Stomach (tissue), 9 donors: Measurements from ENCODE around the gene KLHL29. TPM values are rescaled to one million over a fixed set of nuclear protein-coding genes. Genes with fewer than 3 reads are reported as not detected.

ENCODE experiments used
- DNase-seq, 2 donors: peaks; one replicate each; pipeline versions ENCODE4 v3.0.0 to v3.0.0-alpha.2; 2013 to 2019
- H3K27ac ChIP-seq, 5 donors: fragments of 200-600 bp in 4 of 5; sonication (generic) in 4 of 5; one replicate each; pipeline ENCODE4 v1.5.1; 2013 to 2019; ENCODE audit warnings: mild to moderate bottlenecking in 1 of 5, moderate library complexity in 1 of 5
- H3K27me3 ChIP-seq, 3 donors: fragments of 200-600 bp; sonication (generic); one replicate each; pipeline ENCODE4 v1.5.1; 2017 to 2019; ENCODE audit warnings: mixed run types in 1 of 3
- H3K36me3 ChIP-seq, 4 donors: fragments of 200-600 bp; sonication (generic); 1 replicate in 3 of 4; 2 replicates in 1 of 4; pipeline ENCODE4 v1.5.1; 2016 to 2019
- H3K4me1 ChIP-seq, 4 donors: fragments of 200-600 bp; sonication (generic); one replicate each; pipeline ENCODE4 v1.5.1; 2016 to 2019
- H3K4me3 ChIP-seq, 4 donors: fragments of 200-600 bp; sonication (generic) in 3 of 4; one replicate each; pipeline ENCODE4 v1.5.1; 2016 to 2019; ENCODE audit warnings: mild to moderate bottlenecking in 1 of 4
- H3K9me3 ChIP-seq, 4 donors: fragments of 200-600 bp; sonication (generic); one replicate each; pipeline ENCODE4 v1.5.1; 2016 to 2019
- CTCF ChIP-seq, 7 experiments: fragments of 450-650 bp in 4 of 7; fragments of 200-600 bp in 3 of 7; sonication (generic) in 3 of 7; IDR thresholded peaks; one replicate each; pipeline ENCODE4 v1.5.1; 2016 to 2019; ENCODE audit warnings: antibody characterized with exemption in 7 of 7, control low read depth in 2 of 7, mild to moderate bottlenecking in 1 of 7
- EP300 ChIP-seq: sonication (generic); formaldehyde crosslinking; IDR thresholded peaks from one replicate; pipeline ENCODE4 v1.6.1; 2017; ENCODE audit warnings: antibody characterized with exemption
- POLR2A ChIP-seq, 4 donors: fragments of 450-650 bp; IDR thresholded peaks; one replicate each; pipeline ENCODE4 v1.6.1; 2016; ENCODE audit warnings: antibody characterized with exemption in 4 of 4, control low read depth in 2 of 4, mild to moderate bottlenecking in 1 of 4, moderate library complexity in 1 of 4
- POLR2AphosphoS5 ChIP-seq, 3 donors: sonication (generic); formaldehyde crosslinking; IDR thresholded peaks; one replicate each; pipeline ENCODE4 v1.6.1; 2016; ENCODE audit warnings: antibody characterized with exemption in 3 of 3
- WGBS, 5 donors: extraction: QIAGEN DNeasy Blood & Tissue Kit in 3 of 5; methylation state at CpG; one replicate each; pipeline versions ENCODE4 v1.1.5 to v1.1.7; 2013 to 2018; 5-methylcytosine and 5-hydroxymethylcytosine counted together
- intact Hi-C: fragments of 100-400 bp; cut with DNase I; formaldehyde crosslinking; loops from one replicate; pipeline ENCODE4 v1.15.1; 2023; ENCODE audit warnings: low total_unique reads
- polyA plus RNA-seq, 3 donors: library from polyadenylated mRNA; stranded (reverse); fragments of 200-250 nt; gene quantifications; one replicate each; pipeline ENCODE4 v1.2.3, GENCODE V29; 2013
- total RNA-seq, 5 donors: library from RNA; depleted of rRNA; stranded (reverse); fragments of >200 nt; gene quantifications; one replicate each; pipeline versions ENCODE4 v1.1.0 to v1.2.3, GENCODE V29; 2014 to 2016
- donor health status: healthy with polysubstance abuse.
- donor health status: Bipolar disorder and iron deficiency.
- donor health status: healthy.

The KLHL29 gene
- total and polyA plus RNA-seq, 8 donors, result under 0.01 to 6.6 (median 1.3) TPM

DNA sequence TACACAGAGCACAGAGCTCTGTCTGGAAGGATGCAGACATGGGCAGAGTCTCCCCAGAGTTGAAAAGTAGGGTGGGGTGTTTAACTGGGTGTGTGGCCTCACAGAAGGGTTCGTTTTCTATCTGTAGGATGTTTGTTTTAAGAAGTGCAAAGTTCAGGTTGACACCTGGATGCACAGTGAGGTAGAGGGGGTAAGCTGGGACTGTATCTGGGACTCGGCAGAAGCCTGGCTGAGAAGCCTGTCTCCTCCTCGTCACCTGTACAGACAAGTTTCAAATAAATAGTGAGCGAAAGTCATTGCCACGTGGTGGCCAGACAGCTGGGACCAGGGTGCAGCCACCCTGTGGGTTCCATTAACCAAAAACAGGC, 145.9 kb downstream of the KLHL29 start:
- no peak overlapping the region for H3K4me3 ChIP-seq
- peak overlapping the region in 1 of 5 donors; percentile 78 for H3K27ac ChIP-seq
- TF ChIP-seq POLR2AphosphoS5 (IDR thresholded peaks at IDR 0.05) (no peak), CTCF (IDR thresholded peaks at IDR 0.05) (no peak), POLR2A (IDR thresholded peaks at IDR 0.05) (no peak), EP300 (no peak)
- H3K27me3 ChIP-seq, result no peaks in the 10 kb centered on the region
- DNase-seq, result no peak
- no peaks in the 10 kb centered on the region for H3K9me3 ChIP-seq
- no peaks in the 10 kb centered on the region for H3K36me3 ChIP-seq
- intact Hi-C loops, result no loop called here
- 55 to 73% (median 66%) methylated on average over 5 of the region's 5 CpGs for WGBS, 5 donors
- H3K4me1 ChIP-seq, result peaks cover 0 to 23% (median 5%) of the 10 kb centered on the region in 4 donors

- peak overlapping the region in 1 of 5 donors; percentile 78 for H3K27ac ChIP-seq
- H3K27me3 ChIP-seq, result no peaks in the 10 kb centered on the region
- peaks cover 0 to 20% (median 5%) of the 10 kb centered on the region in 4 donors for H3K4me1 ChIP-seq
- no peaks in the 10 kb centered on the region for H3K36me3 ChIP-seq
- 92 to 96% (median 94%) methylated on average over 11 of the region's 11 CpGs for WGBS, 5 donors
- H3K4me3 ChIP-seq, result no peak overlapping the region
- intact Hi-C loops, result no loop called here
- TF ChIP-seq POLR2A (IDR thresholded peaks at IDR 0.05) (no peak), CTCF (IDR thresholded peaks at IDR 0.05) (no peak), POLR2AphosphoS5 (IDR thresholded peaks at IDR 0.05) (no peak), EP300 (no peak)
- H3K9me3 ChIP-seq, result no peaks in the 10 kb centered on the region
- no peak for DNase-seq
Observed at GRCh38 chr2:23531280-23531679, 146.3 kb downstream of the KLHL29 start.

- no peaks in the 10 kb centered on the region for H3K36me3 ChIP-seq
- H3K27me3 ChIP-seq, result no peaks in the 10 kb centered on the region
- peak overlapping the region in 1 of 5 donors; percentile 78 for H3K27ac ChIP-seq
- no peak for DNase-seq
- no peak overlapping the region for H3K4me3 ChIP-seq
- intact Hi-C loops, result no loop called here
- no peak for TF ChIP-seq EP300
- TF ChIP-seq CTCF (IDR thresholded peaks at IDR 0.05), result no peak
- no peak for TF ChIP-seq POLR2AphosphoS5 (IDR thresholded peaks at IDR 0.05)
- TF ChIP-seq POLR2A (IDR thresholded peaks at IDR 0.05), result no peak
- H3K4me1 ChIP-seq, result peaks cover 0 to 21% (median 5%) of the 10 kb centered on the region in 4 donors
- WGBS, 5 donors, result 81 to 91% (median 88%) methylated on average over 8 of the region's 8 CpGs
- H3K9me3 ChIP-seq, result no peaks in the 10 kb centered on the region
Observed at GRCh38 chr2:23531881-23532280, 146.9 kb downstream of the KLHL29 start.

GRCh38 chr2:23532391-23533337, 147.7 kb downstream of the KLHL29 start:
- TF ChIP-seq POLR2A (IDR thresholded peaks at IDR 0.05), result no peak
- TF ChIP-seq CTCF (IDR thresholded peaks at IDR 0.05), result no peak
- no peak for TF ChIP-seq POLR2AphosphoS5 (IDR thresholded peaks at IDR 0.05)
- TF ChIP-seq EP300, result no peak
- H3K9me3 ChIP-seq, result no peaks in the 10 kb centered on the region
- 60 to 70% (median 62%) methylated on average over 18 to 23 of the region's 23 CpGs for WGBS, 5 donors
- H3K4me3 ChIP-seq, result peak overlapping the region in 1 of 4 donors; percentile 2
- H3K4me1 ChIP-seq, result peaks cover 0 to 24% (median 5%) of the 10 kb centered on the region in 4 donors
- peak in 1 of 2 donors; percentile 77 for DNase-seq
- no peaks in the 10 kb centered on the region for H3K27me3 ChIP-seq
- H3K27ac ChIP-seq, result peak overlapping the region in 1 of 5 donors; percentile 78
- intact Hi-C loops, result no loop called here
- H3K36me3 ChIP-seq, result no peaks in the 10 kb centered on the region
